ENCODE data around the gene FBRSL1. TPM values are rescaled to one million over a fixed set of nuclear protein-coding genes. Genes with fewer than 3 reads are reported as not detected.

Gene FBRSL1
- total RNA-seq, 1 donor from 2014 or later: 30.5 TPM

GRCh38 chr12:132508860-132509732, 19.1 kb downstream of the FBRSL1 start:
- DNase-seq (ENCODE audit: low spot score): no peak

GRCh38 chr12:132510111-132510724, 20.3 kb downstream of the FBRSL1 start:
- no peak for DNase-seq (ENCODE audit: low spot score)

- no peak for DNase-seq (ENCODE audit: low spot score)
These were observed 21.0 kb downstream of the FBRSL1 start for GRCh38 chr12:132510746-132511477.

DNA sequence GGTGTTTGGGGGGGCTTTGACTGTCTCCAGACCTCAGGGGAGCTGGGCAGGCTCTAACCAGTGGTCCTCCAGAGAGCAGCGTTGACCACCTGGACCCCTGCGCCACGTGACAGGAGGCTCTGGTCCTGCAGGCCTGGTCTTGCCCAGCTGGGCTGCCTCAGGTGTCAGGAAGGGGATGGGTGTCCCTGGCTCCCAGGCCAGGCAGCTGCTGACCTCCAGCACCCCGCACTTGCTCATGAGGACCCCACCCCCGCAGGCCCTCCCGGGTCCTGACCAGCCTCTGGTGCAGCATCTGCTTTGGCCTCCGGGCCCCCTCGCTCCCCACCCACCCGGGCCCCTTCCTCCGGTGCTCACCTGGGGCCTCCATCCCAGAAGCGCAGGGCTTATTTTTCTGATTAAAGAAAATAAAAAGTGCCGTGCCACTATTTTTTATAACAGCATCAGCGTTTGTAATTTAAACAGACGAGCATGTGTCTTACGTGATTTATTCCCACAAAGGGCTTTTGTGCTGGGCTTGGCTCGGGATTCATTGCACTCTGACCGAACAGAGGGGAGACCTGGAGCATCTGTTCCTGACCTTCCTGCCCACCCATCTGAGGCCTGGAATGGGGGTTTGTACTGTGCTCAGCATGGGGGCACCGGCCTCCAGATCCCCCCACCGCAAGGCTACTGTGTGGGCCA, 21.7 kb downstream of the FBRSL1 start:
- no peak for DNase-seq (ENCODE audit: low spot score)

GRCh38 chr12:132512197-132513069, 22.5 kb downstream of the FBRSL1 start:
- no peak for DNase-seq (ENCODE audit: low spot score)

DNA sequence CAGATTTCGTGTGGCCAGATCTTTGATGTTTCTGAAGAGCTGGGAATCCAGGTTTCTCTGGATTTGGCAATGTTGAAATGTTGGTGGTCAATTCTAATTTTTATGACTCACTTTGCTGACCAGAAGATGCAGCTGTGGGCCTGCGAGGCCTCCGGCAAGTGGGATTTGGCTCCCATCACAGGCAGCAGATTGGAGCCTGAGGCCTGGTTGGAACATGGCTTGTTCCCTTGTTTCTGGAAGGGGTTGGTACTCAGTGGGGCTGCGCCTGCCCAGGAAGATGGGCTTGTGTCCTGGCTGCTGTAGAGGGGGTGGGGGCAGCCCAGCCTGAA, 23.1 kb downstream of the FBRSL1 start:
- DNase-seq (ENCODE audit: low spot score): no peak

DNA sequence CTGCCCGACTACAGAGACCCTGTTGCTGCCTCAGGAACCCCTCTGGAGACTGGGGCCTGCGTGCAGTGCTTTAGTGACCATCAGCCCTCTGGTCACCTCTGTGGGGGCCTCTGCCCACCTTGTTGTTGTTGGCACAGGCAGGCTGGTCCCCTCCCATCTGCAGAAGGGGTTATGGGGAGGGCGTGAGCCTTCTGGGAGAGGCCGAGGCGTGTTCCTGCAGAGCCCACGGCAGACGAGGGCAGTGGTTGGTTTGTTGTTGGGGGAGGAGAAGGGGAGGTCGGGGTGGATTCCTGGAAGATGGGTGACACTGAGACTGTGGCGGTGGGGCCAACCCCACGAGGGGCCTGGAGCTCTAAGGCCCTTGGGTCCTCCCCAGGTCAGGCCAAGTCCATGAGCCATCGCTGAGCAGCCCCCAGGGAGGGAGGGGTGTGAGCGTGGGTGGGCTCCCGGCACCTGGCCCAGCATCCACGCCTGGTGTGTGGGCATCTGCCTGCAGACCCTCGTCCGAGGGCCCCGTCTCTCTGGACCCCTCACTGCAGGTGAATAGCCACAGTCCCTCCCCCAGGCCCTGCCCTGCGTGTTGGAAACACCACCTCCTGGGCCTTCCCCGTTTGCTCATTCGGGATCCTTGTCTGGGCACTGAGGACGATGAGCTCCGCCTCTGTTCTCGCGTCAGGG, 23.6 kb downstream of the FBRSL1 start:
- DNase-seq (ENCODE audit: low spot score): no peak

DNA sequence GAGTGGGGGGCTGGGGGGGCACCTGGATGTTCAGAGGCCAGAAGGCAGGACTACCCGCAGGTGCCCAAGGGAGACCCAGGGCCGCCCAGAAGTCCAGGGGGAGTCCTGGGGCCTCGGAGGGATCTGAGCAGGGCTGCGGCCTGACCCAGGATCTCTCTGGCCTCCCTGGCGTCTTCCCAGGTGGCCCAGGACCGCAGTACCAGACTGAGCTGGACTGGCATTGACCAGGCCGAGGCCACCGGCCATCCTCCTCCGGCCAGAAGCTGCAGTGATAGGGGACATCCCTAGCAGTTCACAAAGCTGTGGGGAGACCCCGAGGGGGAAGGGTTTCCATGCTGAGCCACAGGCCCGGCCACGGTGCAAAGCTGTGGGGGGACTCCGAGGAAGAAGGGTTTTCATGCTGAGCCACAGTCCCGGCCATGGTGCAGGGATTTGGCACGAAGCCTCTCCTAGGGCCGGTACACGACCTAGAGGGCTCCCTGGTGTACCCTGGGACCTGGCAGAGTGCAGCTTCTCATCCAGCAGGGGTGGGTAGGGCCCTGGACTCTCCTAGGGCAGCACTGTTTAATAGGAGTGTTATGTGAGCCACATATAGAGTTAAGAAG, 24.4 kb downstream of the FBRSL1 start:
- no peak for DNase-seq (ENCODE audit: low spot score)

DNA sequence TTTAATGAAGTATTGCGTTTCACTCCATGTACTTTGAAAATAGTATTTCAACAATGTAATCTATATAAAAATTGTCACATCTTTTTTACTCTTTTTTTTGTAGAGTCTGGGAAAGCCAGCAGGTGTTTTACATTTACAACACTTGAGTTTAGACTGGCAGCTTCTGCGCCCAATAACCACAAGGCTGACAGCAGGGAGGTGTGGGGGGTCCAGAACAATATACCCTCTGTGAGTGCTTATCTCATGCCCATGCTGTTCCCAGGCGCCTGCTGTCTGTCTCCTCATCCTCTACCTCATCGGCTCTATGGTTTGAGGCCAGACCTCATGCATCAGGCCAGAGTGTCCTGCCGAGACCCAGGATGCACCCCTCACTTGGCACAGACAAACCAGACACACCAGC, 24.9 kb downstream of the FBRSL1 start:
- no peak for DNase-seq (ENCODE audit: low spot score)

DNA sequence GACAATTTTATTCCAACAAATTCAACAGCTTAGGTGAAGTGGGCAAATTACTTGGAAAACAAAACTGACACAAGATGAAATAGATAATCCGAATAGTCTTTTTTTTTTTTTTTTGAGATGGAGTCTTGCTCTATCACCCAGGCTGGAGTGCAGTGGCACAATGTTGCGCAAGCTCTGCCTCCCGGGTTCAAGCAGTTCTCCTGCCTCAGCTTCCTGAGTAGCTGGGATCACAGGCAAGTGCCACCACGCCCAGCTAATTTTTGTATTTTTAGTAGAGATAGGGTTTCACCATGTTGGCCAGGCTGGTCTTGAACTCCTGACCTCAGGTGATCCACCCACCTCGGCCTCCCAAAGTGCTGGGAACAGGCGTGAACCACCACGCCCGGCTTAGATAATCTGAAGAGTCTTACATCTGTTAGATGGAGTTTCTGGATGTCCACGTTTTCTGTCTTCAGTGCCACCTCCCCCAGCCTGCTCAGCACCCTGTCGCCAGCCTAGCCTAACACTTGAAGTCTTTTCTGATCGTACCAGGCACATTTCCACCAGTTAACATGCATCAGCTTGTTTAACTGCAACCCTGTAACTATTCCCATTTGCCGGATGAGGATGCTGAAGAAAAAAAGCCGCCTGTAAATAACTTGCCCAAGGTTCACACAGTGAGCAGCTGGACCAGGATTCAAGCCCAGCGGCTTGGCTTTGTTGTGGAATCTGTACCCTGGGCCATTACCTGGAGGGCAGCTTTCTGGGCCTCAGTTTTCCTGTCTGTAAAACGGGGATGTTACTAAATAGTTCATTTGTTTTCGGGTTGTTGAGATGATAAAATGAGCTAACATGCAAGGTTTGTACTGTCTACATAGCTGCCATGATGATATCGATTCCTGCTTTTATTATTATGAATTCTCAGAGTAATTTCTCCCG, 26.4 kb downstream of the FBRSL1 start:
- no peak for DNase-seq (ENCODE audit: low spot score)

- DNase-seq (ENCODE audit: low spot score): no peak
These were observed 27.2 kb downstream of the FBRSL1 start for GRCh38 chr12:132517013-132517739.

DNA sequence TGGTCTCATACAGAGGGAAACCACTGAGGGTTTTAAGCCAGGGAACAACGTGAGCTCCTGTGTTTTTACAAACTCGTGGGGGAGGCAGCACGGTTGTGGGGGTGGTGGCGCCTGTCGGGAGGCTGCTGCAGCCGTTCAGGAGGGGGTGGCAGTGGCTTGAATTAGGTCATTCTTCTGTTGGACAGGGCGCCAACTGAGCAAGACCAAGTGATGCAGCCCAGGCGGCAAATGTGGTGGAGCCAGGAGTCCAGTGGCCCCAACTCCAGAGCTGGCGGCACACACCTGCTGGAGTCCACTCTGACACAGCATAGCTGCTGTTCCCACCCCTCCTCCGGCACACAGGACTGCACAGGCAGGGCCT, 27.8 kb downstream of the FBRSL1 start:
- DNase-seq (ENCODE audit: low spot score): no peak

GRCh38 chr12:132518354-132518992, 28.5 kb downstream of the FBRSL1 start:
- no peak for DNase-seq (ENCODE audit: low spot score)

- no peak for DNase-seq (ENCODE audit: low spot score)
These were observed 30.7 kb downstream of the FBRSL1 start for GRCh38 chr12:132520421-132521199.

DNA sequence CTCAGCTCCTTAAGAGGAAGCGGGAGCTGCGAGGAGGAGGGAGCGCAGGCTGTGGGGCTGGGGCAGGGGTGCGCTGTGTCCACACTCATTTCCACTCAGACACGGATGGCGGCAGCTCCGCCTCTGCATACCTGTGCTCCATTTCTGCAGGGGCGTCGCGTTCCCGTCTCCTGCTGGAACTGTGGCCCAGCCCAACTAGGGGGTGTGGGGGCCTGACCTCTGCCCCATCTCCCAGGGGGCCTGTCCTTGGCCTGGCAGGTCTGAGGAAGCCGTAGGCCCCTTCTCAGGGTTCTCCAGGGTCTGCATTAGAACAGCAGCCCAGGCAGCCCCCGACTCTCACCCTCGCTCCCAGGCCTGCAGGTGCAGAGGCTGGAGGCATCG, 31.2 kb downstream of the FBRSL1 start:
- DNase-seq (ENCODE audit: low spot score): no peak

- DNase-seq (ENCODE audit: low spot score): no peak
These were observed 31.9 kb downstream of the FBRSL1 start for GRCh38 chr12:132521712-132522292.

Data from mesenteric fat pad (tissue), 1 donor.